ENCODE data around the gene DLG3. TPM values are rescaled to one million over a fixed set of nuclear protein-coding genes. Genes with fewer than 3 reads are reported as not detected.

The DLG3 gene
- total RNA-seq, 1 donor from 2014 or later: 7.9 TPM

DNA sequence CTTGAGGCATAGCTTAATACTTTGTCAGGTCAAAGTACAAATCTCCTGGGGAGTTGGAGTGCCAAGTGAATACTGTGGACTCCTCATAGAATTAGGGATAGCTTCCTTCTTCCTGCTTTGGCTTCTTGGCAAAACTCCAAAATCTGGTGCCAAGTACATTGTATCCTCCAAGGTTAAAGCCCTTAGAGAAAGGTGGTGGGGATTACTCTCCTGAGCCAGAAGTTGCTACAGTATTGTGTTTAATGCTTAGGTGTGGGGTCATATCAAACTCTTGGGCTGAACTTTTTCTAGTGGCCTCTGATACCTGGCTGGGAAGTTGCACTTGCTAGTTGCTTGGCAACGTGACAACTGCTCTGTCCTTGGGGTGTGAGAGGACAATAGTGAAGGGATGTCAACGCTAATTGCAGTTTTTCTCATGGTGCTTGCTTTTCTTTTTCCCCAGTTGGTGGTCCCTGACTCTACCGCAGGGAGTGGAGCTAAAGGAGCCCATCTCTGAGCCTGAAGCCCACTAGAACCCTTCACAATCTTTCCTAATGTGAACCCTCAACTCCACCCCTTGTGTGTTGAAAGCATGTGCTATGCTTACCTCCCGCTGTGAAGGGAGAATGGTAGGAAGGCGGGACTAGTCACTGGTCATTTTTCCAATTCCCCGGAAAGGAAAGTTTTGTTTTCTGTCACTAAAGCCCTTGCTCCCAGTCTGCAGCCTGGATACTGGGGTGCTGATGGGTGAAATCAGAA, 35.5 kb downstream of the DLG3 start:
- TF ChIP-seq CTCF (IDR thresholded peaks at IDR 0.05; ENCODE audit: borderline replicate concordance): no peak
- H3K4me3 ChIP-seq: peak overlapping the region; percentile 55
- no peaks in the 10 kb centered on the region for H3K27me3 ChIP-seq (ENCODE audit: low read depth)
- H3K9me3 ChIP-seq (replicated peaks): no peaks in the 10 kb centered on the region
- intact Hi-C loops (cut with micrococcal nuclease): no loop called here
- H3K4me1 ChIP-seq: peaks cover 46% of the 10 kb centered on the region
- H3K36me3 ChIP-seq: no peaks in the 10 kb centered on the region
- DNase-seq: no peak
- H3K27ac ChIP-seq (replicated peaks): peak overlapping the region; percentile 87

- peaks cover 46% of the 10 kb centered on the region for H3K4me1 ChIP-seq
- intact Hi-C loops (cut with micrococcal nuclease): no loop called here
- peak; percentile 35 for DNase-seq
- H3K9me3 ChIP-seq (replicated peaks): no peaks in the 10 kb centered on the region
- peak overlapping the region; percentile 55 for H3K4me3 ChIP-seq
- peak overlapping the region; percentile 87 for H3K27ac ChIP-seq (replicated peaks)
- no peaks in the 10 kb centered on the region for H3K36me3 ChIP-seq
- H3K27me3 ChIP-seq (ENCODE audit: low read depth): no peaks in the 10 kb centered on the region
- no peak for TF ChIP-seq CTCF (IDR thresholded peaks at IDR 0.05; ENCODE audit: borderline replicate concordance)
These were observed 36.0 kb downstream of the DLG3 start for GRCh38 chrX:70480660-70481018.

GRCh38 chrX:70481471-70482270, 37.0 kb downstream of the DLG3 start:
- Histone ChIP-seq H3K4me3 (no peak overlapping the region), H3K27me3 (ENCODE audit: low read depth) (no peaks in the 10 kb centered on the region), H3K9me3 (replicated peaks) (no peaks in the 10 kb centered on the region), H3K27ac (replicated peaks) (peak overlapping the region; percentile 87), H3K4me1 (peaks cover 46% of the 10 kb centered on the region), H3K36me3 (no peaks in the 10 kb centered on the region)
- intact Hi-C loops (cut with micrococcal nuclease): no loop called here
- no peak for TF ChIP-seq CTCF (IDR thresholded peaks at IDR 0.05; ENCODE audit: borderline replicate concordance)
- DNase-seq: no peak

GRCh38 chrX:70482300-70482699, 37.7 kb downstream of the DLG3 start:
- no peaks in the 10 kb centered on the region for H3K9me3 ChIP-seq (replicated peaks)
- intact Hi-C loops (cut with micrococcal nuclease): no loop called here
- H3K4me3 ChIP-seq: no peak overlapping the region
- TF ChIP-seq CTCF (IDR thresholded peaks at IDR 0.05; ENCODE audit: borderline replicate concordance): no peak
- no peak for DNase-seq
- peaks cover 42% of the 10 kb centered on the region for H3K4me1 ChIP-seq
- H3K36me3 ChIP-seq: no peaks in the 10 kb centered on the region
- peak overlapping the region; percentile 87 for H3K27ac ChIP-seq (replicated peaks)
- no peaks in the 10 kb centered on the region for H3K27me3 ChIP-seq (ENCODE audit: low read depth)

DNA sequence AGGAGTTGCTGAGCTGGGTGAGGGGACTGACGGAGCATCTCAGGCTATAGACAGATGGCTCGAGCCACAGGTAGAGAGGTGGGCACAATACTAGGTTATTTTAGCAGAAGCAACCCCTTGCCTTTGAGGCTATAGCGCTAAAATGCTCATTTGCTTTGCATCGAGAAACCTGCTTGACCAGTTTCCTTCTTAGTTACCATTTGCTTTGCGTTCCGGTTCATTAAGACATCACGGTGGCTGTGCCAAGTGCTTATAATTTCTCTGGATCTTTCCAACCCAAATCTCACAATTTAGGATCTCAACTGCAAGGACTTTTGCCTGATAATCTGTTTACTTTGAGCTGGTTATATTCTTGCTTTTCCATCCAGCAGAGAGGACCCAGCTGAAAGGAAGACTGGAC, 40.8 kb downstream of the DLG3 start:
- no peak overlapping the region for H3K4me3 ChIP-seq
- intact Hi-C loops (cut with micrococcal nuclease): no loop called here
- no peak for TF ChIP-seq CTCF (IDR thresholded peaks at IDR 0.05; ENCODE audit: borderline replicate concordance)
- no peak for DNase-seq
- no peaks in the 10 kb centered on the region for H3K36me3 ChIP-seq
- peaks cover 10% of the 10 kb centered on the region for H3K4me1 ChIP-seq
- no peak overlapping the region for H3K27ac ChIP-seq (replicated peaks)
- H3K9me3 ChIP-seq (replicated peaks): no peaks in the 10 kb centered on the region
- no peaks in the 10 kb centered on the region for H3K27me3 ChIP-seq (ENCODE audit: low read depth)

All from left ventricle myocardium inferior (tissue), 1 donor.